GM23338 (cell line): ENCODE measurements around the gene CENPA. TPM values are rescaled to one million over a fixed set of nuclear protein-coding genes. Genes with fewer than 3 reads are reported as not detected.

ENCODE experiments used
- ATAC-seq: fragments of 200-7000 bp; cut with Tn5 transposase; 3 replicates; pipeline ENCODE4 v1.9.1; 2020
- DNase-seq: peaks from one replicate; pipeline ENCODE4 v3.0.0-alpha.2; 2015; ENCODE audit warnings: low spot score
- H2AFZ ChIP-seq: fragments of 200-600 bp; sonication (generic); 2 replicates; pipeline ENCODE4 v1.8.0; 2016; ENCODE audit warnings: antibody characterized with exemption, mild to moderate bottlenecking, moderate library complexity
- H3F3A ChIP-seq: fragments of 200-600 bp; sonication (generic); replicated peaks from 2 replicates; pipeline ENCODE4 v1.8.0; 2017; ENCODE audit warnings: antibody characterized with exemption, mixed run types, low read depth
- H3K27ac ChIP-seq: fragments of 200-600 bp; sonication (generic); 2 replicates; pipeline ENCODE4 v1.6.1; 2016; ENCODE audit warnings: low read depth
- H3K27me3 ChIP-seq: fragments of 200-600 bp; sonication (generic); 2 replicates; pipeline ENCODE4 v1.8.0; 2016; ENCODE audit warnings: mild to moderate bottlenecking, mixed run types, moderate library complexity; ENCODE audit not compliant: insufficient read depth
- H3K36me3 ChIP-seq: fragments of 200-600 bp; sonication (generic); 2 replicates; pipeline ENCODE4 v1.8.0; 2016; ENCODE audit warnings: mild to moderate bottlenecking; ENCODE audit not compliant: insufficient read depth
- H3K4me1 ChIP-seq: fragments of 200-600 bp; sonication (generic); 2 replicates; pipeline ENCODE4 v1.8.0; 2016; ENCODE audit warnings: mild to moderate bottlenecking, moderate library complexity; ENCODE audit not compliant: insufficient read depth
- H3K4me2 ChIP-seq: fragments of 200-600 bp; sonication (generic); 2 replicates; pipeline ENCODE4 v1.7.1; 2017; ENCODE audit warnings: mixed run types
- H3K4me3 ChIP-seq: fragments of 200-600 bp; sonication (generic); 2 replicates; pipeline ENCODE4 v1.6.1; 2016; ENCODE audit warnings: mixed run types
- H3K79me2 ChIP-seq: fragments of 200-600 bp; sonication (generic); replicated peaks from 2 replicates; pipeline ENCODE4 v1.8.0; 2017; ENCODE audit warnings: mild to moderate bottlenecking; ENCODE audit not compliant: insufficient read depth
- H3K9me2 ChIP-seq: fragments of 200-600 bp; sonication (generic); 2 replicates; pipeline ENCODE4 v1.8.0; 2017; ENCODE audit not compliant: insufficient read depth
- H4K20me1 ChIP-seq: fragments of 200-600 bp; sonication (generic); replicated peaks from 2 replicates; pipeline ENCODE4 v1.8.0; 2017; ENCODE audit warnings: mild to moderate bottlenecking; ENCODE audit not compliant: insufficient read depth
- H3K27ac Mint-ChIP-seq: 2 replicates; pipeline ENCODE4 v1.8.0; 2020; ENCODE audit warnings: inconsistent platforms, mild to moderate bottlenecking, moderate library complexity, mixed read lengths
- H3K27me3 Mint-ChIP-seq: 3 replicates; pipeline ENCODE4 v1.8.0; 2022; ENCODE audit warnings: low read depth, mild to moderate bottlenecking, moderate library complexity, mixed read lengths, inconsistent platforms; ENCODE audit not compliant: insufficient read depth, poor library complexity
- H3K36me3 Mint-ChIP-seq: 3 replicates; pipeline ENCODE4 v1.8.0; 2021; ENCODE audit warnings: low read depth, mild to moderate bottlenecking, inconsistent platforms, moderate library complexity, mixed read lengths
- H3K4me1 Mint-ChIP-seq: 3 replicates; pipeline ENCODE4 v1.8.0; 2020; ENCODE audit warnings: mild to moderate bottlenecking, inconsistent platforms, mixed read lengths
- H3K4me3 Mint-ChIP-seq: 3 replicates; pipeline ENCODE4 v1.8.0; 2021; ENCODE audit warnings: moderate library complexity, mild to moderate bottlenecking, inconsistent platforms, mixed read lengths
- H3K9me3 Mint-ChIP-seq: 3 replicates; pipeline ENCODE4 v1.8.0; 2020; ENCODE audit warnings: moderate library complexity, mild to moderate bottlenecking, inconsistent platforms, mixed read lengths
- CREB1 ChIP-seq: fragments of 250-450 bp; sonication (Bioruptor Pico); IDR thresholded peaks from 2 replicates; pipeline ENCODE4 v1.5.0; 2020; ENCODE audit warnings: low read depth, mild to moderate bottlenecking, moderate library complexity
- CTCF ChIP-seq, 2 experiments: fragments of 200-600 bp in 1 of 2; sonication (generic) in 1 of 2; conservative IDR thresholded peaks; 2 replicates each; pipeline versions ENCODE4 v1.5.1 to v1.6.1; 2016 to 2017; ENCODE audit warnings: antibody characterized with exemption in 2 of 2, low read depth in 2 of 2, mild to moderate bottlenecking in 2 of 2, moderate library complexity in 1 of 2
- ETS1 ChIP-seq: IDR thresholded peaks from 2 replicates; pipeline ENCODE4 v1.6.1; 2016; ENCODE audit warnings: antibody characterized with exemption
- EZH2 ChIP-seq: fragments of 200-600 bp; sonication (generic); IDR thresholded peaks from one replicate; pipeline ENCODE4 v1.8.0; 2017; ENCODE audit warnings: antibody characterized with exemption, mild to moderate bottlenecking, low read depth; ENCODE audit not compliant: unreplicated experiment
- EZH2phosphoT487 ChIP-seq: fragments of 200-600 bp; sonication (generic); IDR thresholded peaks from one replicate; pipeline ENCODE4 v1.8.1; 2018; ENCODE audit warnings: antibody characterized with exemption; ENCODE audit not compliant: unreplicated experiment
- JUNB ChIP-seq: IDR thresholded peaks from one replicate; pipeline ENCODE4 v1.6.1; 2016; ENCODE audit warnings: antibody characterized with exemption; ENCODE audit not compliant: unreplicated experiment
- NANOG ChIP-seq: IDR thresholded peaks from 2 replicates; pipeline ENCODE4 v1.6.1; 2016; ENCODE audit warnings: antibody characterized with exemption, borderline replicate concordance
- POLR2AphosphoS5 ChIP-seq: IDR thresholded peaks from 2 replicates; pipeline ENCODE4 v1.6.1; 2016; ENCODE audit warnings: antibody characterized with exemption, low read depth
- REST ChIP-seq: IDR thresholded peaks from one replicate; pipeline ENCODE4 v1.6.1; 2018; ENCODE audit warnings: antibody characterized with exemption; ENCODE audit not compliant: unreplicated experiment
- STAT1 ChIP-seq: IDR thresholded peaks from one replicate; pipeline ENCODE4 v1.6.1; 2016; ENCODE audit warnings: antibody characterized with exemption; ENCODE audit not compliant: unreplicated experiment
- ZNF114 ChIP-seq: fragments of 250-450 bp; sonication (Bioruptor Pico); IDR thresholded peaks from 2 replicates; pipeline ENCODE4 v1.5.0; 2020; ENCODE audit warnings: mild to moderate bottlenecking, moderate library complexity
- ZNF331 ChIP-seq: fragments of 250-450 bp; sonication (Bioruptor Pico); IDR thresholded peaks from 2 replicates; pipeline ENCODE4 v1.5.0; 2020; ENCODE audit warnings: low read depth, mild to moderate bottlenecking, moderate library complexity
- ZNF462 ChIP-seq: fragments of 250-450 bp; sonication (Bioruptor Pico); IDR thresholded peaks from 2 replicates; pipeline ENCODE4 v1.5.0; 2020; ENCODE audit warnings: mild to moderate bottlenecking, moderate library complexity
- polyA plus RNA-seq: library from polyadenylated mRNA; unstranded; fragments of >200 nt; fragmentation: Nextera tagmentation; extraction: Ambion mirVana; gene quantifications from 2 replicates; pipeline ENCODE4 v1.2.1, GENCODE V29; 2016
- total RNA-seq: library from RNA; depleted of rRNA; stranded (reverse); fragments of >200 nt; shearing (Covaris generic); gene quantifications from 2 replicates; pipeline ENCODE4 v1.2.3, GENCODE V29; 2014

The CENPA gene
- total and polyA plus RNA-seq, 2 experiments from 2014 or later = 16.8 to 24.2 TPM

- no peaks in the 10 kb centered on the region for H3K9me2 ChIP-seq
- H3K4me2 ChIP-seq = 0 out of 2 replicates have a peak overlapping the region, but pooled peaks have one; percentile 12
- TF ChIP-seq REST = no peak
- no peak for TF ChIP-seq CTCF (conservative IDR thresholded peaks at IDR 0.05; ENCODE audit: low read depth in 2 of 2)
- TF ChIP-seq EZH2phosphoT487 = no peak
- no peak for TF ChIP-seq ZNF462 (CRISPR knock-in tag)
- no peak for TF ChIP-seq ETS1
- TF ChIP-seq ZNF331 (CRISPR knock-in tag) = no peak
- TF ChIP-seq POLR2AphosphoS5 = no peak
- TF ChIP-seq CREB1 = no peak
- no peak for TF ChIP-seq NANOG
- no peak for TF ChIP-seq STAT1
- no peak for TF ChIP-seq JUNB
- TF ChIP-seq EZH2 = no peak
- TF ChIP-seq ZNF114 (CRISPR knock-in tag) = no peak
Observed at GRCh38 chr2:26758790-26759321, 27.0 kb upstream of the CENPA start.

More at GRCh38 chr2:26758790-26759321, 27.0 kb upstream of the CENPA start:
- H4K20me1 ChIP-seq = no peaks in the 10 kb centered on the region
- Mint-ChIP-seq H3K4me3 (no peak overlapping the region; the same call in 2 of the 3 replicates), H3K27ac (peak overlapping the region; percentile 96), H3K27me3 (peaks cover 6% of the 10 kb centered on the region), H3K36me3 (no peaks in the 10 kb centered on the region), H3K9me3 (no peaks in the 10 kb centered on the region), H3K4me1 (peaks cover 36% of the 10 kb centered on the region)
- peak overlapping the region; percentile 85; the same call in 1 of the 2 replicates for H3K27ac ChIP-seq
- H3K27me3 ChIP-seq = no peaks in the 10 kb centered on the region
- H3F3A ChIP-seq = no peaks in the 10 kb centered on the region; the same call in 1 of the 2 replicates
- no peaks in the 10 kb centered on the region for H3K36me3 ChIP-seq
- H3K4me1 ChIP-seq = peaks cover 9% of the 10 kb centered on the region
- ATAC-seq (no peak), DNase-seq (no peak)
- H2AFZ ChIP-seq = no peak overlapping the region
- H3K4me3 ChIP-seq = no peak overlapping the region
- no peaks in the 10 kb centered on the region for H3K79me2 ChIP-seq
